Measurements from ENCODE around the gene SFMBT1. TPM values are rescaled to one million over a fixed set of nuclear protein-coding genes. Genes with fewer than 3 reads are reported as not detected.

Gene SFMBT1
- total RNA-seq, 1 donor = 11.6 TPM

DNA sequence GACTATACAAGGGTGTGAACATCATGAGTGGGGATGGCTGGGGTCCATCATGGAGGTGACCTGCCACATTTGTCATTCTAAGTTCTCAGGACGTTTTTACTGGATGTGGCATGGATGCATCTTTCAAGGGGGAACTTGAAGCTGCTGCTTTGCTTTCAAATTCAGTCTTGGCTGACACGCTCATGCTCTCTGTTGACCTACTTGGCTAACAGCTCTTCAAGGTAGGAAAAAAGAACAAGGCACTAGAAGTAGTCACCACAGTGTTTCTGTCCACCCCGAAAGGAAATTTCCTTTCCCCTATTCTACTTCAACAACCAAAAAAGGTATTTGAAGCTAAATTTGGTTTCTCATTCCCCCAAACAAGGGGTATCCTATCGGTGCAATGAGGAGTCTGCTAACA, 163.5 kb downstream of the SFMBT1 start:
- DNase-seq (ENCODE audit: insufficient read length, low spot score, missing footprints) = no peak
- Histone ChIP-seq H3K79me2 (ENCODE audit: insufficient read depth, low read length) (peaks cover 13% of the 10 kb centered on the region), H3K27ac (ENCODE audit: low read depth, low read length) (no peak overlapping the region), H3K27me3 (ENCODE audit: insufficient read depth, low read length) (no peaks in the 10 kb centered on the region), H3K36me3 (ENCODE audit: insufficient read depth, low read length) (no peaks in the 10 kb centered on the region), H3K4me1 (ENCODE audit: insufficient read depth, low read length) (no peaks in the 10 kb centered on the region), H3K9me3 (ENCODE audit: low read depth, low read length) (no peaks in the 10 kb centered on the region), H3K4me2 (ENCODE audit: insufficient read depth, low read length) (no peak overlapping the region), H2AFZ (ENCODE audit: low read length) (no peak overlapping the region), H4K20me1 (ENCODE audit: insufficient read depth, low read length) (peaks cover 9% of the 10 kb centered on the region), H3K4me3 (ENCODE audit: insufficient read depth, low read length) (no peak overlapping the region)
- TF ChIP-seq, protein P1, sequence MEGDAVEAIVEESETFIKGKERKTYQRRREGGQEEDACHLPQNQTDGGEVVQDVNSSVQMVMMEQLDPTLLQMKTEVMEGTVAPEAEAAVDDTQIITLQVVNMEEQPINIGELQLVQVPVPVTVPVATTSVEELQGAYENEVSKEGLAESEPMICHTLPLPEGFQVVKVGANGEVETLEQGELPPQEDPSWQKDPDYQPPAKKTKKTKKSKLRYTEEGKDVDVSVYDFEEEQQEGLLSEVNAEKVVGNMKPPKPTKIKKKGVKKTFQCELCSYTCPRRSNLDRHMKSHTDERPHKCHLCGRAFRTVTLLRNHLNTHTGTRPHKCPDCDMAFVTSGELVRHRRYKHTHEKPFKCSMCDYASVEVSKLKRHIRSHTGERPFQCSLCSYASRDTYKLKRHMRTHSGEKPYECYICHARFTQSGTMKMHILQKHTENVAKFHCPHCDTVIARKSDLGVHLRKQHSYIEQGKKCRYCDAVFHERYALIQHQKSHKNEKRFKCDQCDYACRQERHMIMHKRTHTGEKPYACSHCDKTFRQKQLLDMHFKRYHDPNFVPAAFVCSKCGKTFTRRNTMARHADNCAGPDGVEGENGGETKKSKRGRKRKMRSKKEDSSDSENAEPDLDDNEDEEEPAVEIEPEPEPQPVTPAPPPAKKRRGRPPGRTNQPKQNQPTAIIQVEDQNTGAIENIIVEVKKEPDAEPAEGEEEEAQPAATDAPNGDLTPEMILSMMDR (IDR thresholded peaks at IDR 0.05; ENCODE audit: extremely low read depth, low read depth, low read length) = no peak

DNA sequence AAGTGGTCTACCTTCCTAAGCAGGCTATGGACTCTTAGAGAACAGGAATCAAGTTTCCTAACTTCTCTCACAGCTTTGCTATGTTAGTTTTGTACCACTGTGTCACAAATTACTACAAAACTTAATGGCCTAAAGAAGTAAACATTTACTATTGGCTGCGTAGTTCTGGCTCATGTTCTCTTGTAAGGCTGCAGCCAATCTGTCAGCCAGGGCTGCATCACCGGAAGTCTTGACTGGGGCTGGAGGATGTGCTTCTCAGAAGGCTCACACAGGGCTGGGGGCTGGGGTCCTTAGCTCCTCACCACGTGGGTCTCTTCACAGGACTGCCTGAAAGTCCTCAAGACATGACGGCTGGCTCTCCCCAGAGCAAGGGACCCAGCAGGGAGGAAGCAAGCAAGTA, 164.0 kb downstream of the SFMBT1 start:
- H3K4me1 ChIP-seq (ENCODE audit: insufficient read depth, low read length) = no peaks in the 10 kb centered on the region
- no peak overlapping the region for H2AFZ ChIP-seq (ENCODE audit: low read length)
- no peaks in the 10 kb centered on the region for H3K36me3 ChIP-seq (ENCODE audit: insufficient read depth, low read length)
- DNase-seq (ENCODE audit: insufficient read length, low spot score, missing footprints) = peak; percentile 29
- peaks cover 8% of the 10 kb centered on the region for H3K79me2 ChIP-seq (ENCODE audit: insufficient read depth, low read length)
- TF ChIP-seq, protein P1 (IDR thresholded peaks at IDR 0.05; ENCODE audit: extremely low read depth, low read depth, low read length) = no peak
- no peaks in the 10 kb centered on the region for H3K9me3 ChIP-seq (ENCODE audit: low read depth, low read length)
- H4K20me1 ChIP-seq (ENCODE audit: insufficient read depth, low read length) = peaks cover 7% of the 10 kb centered on the region
- H3K4me2 ChIP-seq (ENCODE audit: insufficient read depth, low read length) = no peak overlapping the region
- no peak overlapping the region for H3K27ac ChIP-seq (ENCODE audit: low read depth, low read length)
- no peaks in the 10 kb centered on the region for H3K27me3 ChIP-seq (ENCODE audit: insufficient read depth, low read length)
- no peak overlapping the region for H3K4me3 ChIP-seq (ENCODE audit: insufficient read depth, low read length)

DNA sequence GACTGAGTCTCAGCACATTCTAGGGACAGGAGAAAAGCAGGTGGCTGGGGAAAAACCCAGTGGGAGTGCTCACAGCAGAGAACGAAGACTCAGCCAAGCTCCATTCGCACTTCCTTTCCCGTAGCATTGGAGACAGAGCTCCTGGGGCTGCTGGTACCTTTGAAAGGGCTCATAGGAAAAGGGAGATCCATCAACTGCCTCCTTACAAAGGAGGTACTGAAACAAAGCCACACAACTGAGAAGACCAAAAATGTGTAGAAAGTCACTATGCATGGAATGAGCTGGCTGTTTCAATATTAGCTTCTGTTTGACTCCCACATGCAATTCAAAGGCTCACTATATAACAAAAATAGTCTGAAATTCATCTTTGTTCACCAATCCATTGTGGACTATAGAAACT, 165.4 kb downstream of the SFMBT1 start:
- TF ChIP-seq, protein P1 (IDR thresholded peaks at IDR 0.05; ENCODE audit: extremely low read depth, low read depth, low read length) = no peak
- H3K4me3 ChIP-seq (ENCODE audit: insufficient read depth, low read length) = no peak overlapping the region
- H2AFZ ChIP-seq (ENCODE audit: low read length) = no peak overlapping the region
- H3K36me3 ChIP-seq (ENCODE audit: insufficient read depth, low read length) = no peaks in the 10 kb centered on the region
- H3K4me2 ChIP-seq (ENCODE audit: insufficient read depth, low read length) = no peak overlapping the region
- H3K9me3 ChIP-seq (ENCODE audit: low read depth, low read length) = no peaks in the 10 kb centered on the region
- peaks cover 15% of the 10 kb centered on the region for H4K20me1 ChIP-seq (ENCODE audit: insufficient read depth, low read length)
- no peak overlapping the region for H3K27ac ChIP-seq (ENCODE audit: low read depth, low read length)
- DNase-seq (ENCODE audit: insufficient read length, low spot score, missing footprints) = peak; percentile 29
- no peaks in the 10 kb centered on the region for H3K27me3 ChIP-seq (ENCODE audit: insufficient read depth, low read length)
- peaks cover 6% of the 10 kb centered on the region for H3K79me2 ChIP-seq (ENCODE audit: insufficient read depth, low read length)
- H3K4me1 ChIP-seq (ENCODE audit: insufficient read depth, low read length) = no peaks in the 10 kb centered on the region

DNA sequence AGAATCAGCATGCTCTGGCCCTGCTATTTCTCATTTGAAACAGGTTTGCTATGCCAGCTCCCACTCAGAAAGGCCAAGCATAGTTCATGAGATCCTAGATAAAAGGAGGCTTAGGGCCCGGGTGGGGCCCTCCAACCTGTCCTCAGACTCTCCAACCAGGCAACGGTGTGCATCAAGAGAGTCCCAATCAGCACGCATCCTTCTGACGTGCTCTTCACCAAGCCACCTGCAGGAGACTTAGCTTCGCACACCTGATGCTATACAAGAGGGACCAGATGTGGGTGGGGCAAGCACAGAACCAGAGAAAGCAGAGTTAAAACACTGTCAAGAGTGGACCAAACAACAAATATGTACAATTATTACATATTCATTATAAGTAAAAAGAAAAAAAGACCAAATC, 165.8 kb downstream of the SFMBT1 start:
- H2AFZ ChIP-seq (ENCODE audit: low read length) = no peak overlapping the region
- TF ChIP-seq, protein P1 (IDR thresholded peaks at IDR 0.05; ENCODE audit: extremely low read depth, low read depth, low read length) = no peak

More for the DNA sequence above, 165.8 kb downstream of the SFMBT1 start:
- H4K20me1 ChIP-seq (ENCODE audit: insufficient read depth, low read length) = peaks cover 19% of the 10 kb centered on the region
- no peaks in the 10 kb centered on the region for H3K4me1 ChIP-seq (ENCODE audit: insufficient read depth, low read length)
- no peak overlapping the region for H3K4me3 ChIP-seq (ENCODE audit: insufficient read depth, low read length)
- no peaks in the 10 kb centered on the region for H3K36me3 ChIP-seq (ENCODE audit: insufficient read depth, low read length)
- no peaks in the 10 kb centered on the region for H3K27me3 ChIP-seq (ENCODE audit: insufficient read depth, low read length)
- H3K27ac ChIP-seq (ENCODE audit: low read depth, low read length) = no peak overlapping the region
- no peak overlapping the region for H3K4me2 ChIP-seq (ENCODE audit: insufficient read depth, low read length)
- H3K79me2 ChIP-seq (ENCODE audit: insufficient read depth, low read length) = peaks cover 9% of the 10 kb centered on the region
- H3K9me3 ChIP-seq (ENCODE audit: low read depth, low read length) = no peaks in the 10 kb centered on the region
- DNase-seq (ENCODE audit: insufficient read length, low spot score, missing footprints) = peak; percentile 17

All from osteoblast (primary cell).